Keratinocyte (primary cell): ENCODE results near the gene RBBP4.

ENCODE experiments used
- CTCF ChIP-seq, 3 experiments: IDR thresholded peaks in 1 of 3; conservative IDR thresholded peaks in 1 of 3; optimal IDR thresholded peaks in 1 of 3; 2 replicates in 2 of 3; 3 replicates in 1 of 3; pipeline versions ENCODE3 to v1.5.1; 2011; ENCODE audit warnings: low read length in 3 of 3, mild to moderate bottlenecking in 3 of 3, moderate library complexity in 2 of 3, control low read depth in 1 of 3, inconsistent platforms in 1 of 3; ENCODE audit not compliant: insufficient read depth in 2 of 3; ENCODE audit errors: extremely low read depth in 1 of 3
- EZH2 ChIP-seq: IDR thresholded peaks from one replicate; pipeline ENCODE4 v1.6.1; 2012; ENCODE audit warnings: inconsistent platforms, mild to moderate bottlenecking, low read length, moderate library complexity

- no peak for TF ChIP-seq CTCF (optimal IDR thresholded peaks at IDR 0.05 in 1 of 3, IDR thresholded peaks at IDR 0.05 in 1 of 3, conservative IDR thresholded peaks at IDR 0.05 in 1 of 3; ENCODE audit: extremely low read depth in 1 of 3, insufficient read depth in 2 of 3, low read length in 3 of 3)
- TF ChIP-seq EZH2: no peak
These were observed 15.3 kb upstream of the RBBP4 start for GRCh38 chr1:32635508-32636277.
